ENCODE results near the gene IFT88. TPM values are rescaled to one million over a fixed set of nuclear protein-coding genes. Genes with fewer than 3 reads are reported as not detected.

The IFT88 gene
- total RNA-seq, 1 experiment from 2014 or later = 12.3 TPM

DNA sequence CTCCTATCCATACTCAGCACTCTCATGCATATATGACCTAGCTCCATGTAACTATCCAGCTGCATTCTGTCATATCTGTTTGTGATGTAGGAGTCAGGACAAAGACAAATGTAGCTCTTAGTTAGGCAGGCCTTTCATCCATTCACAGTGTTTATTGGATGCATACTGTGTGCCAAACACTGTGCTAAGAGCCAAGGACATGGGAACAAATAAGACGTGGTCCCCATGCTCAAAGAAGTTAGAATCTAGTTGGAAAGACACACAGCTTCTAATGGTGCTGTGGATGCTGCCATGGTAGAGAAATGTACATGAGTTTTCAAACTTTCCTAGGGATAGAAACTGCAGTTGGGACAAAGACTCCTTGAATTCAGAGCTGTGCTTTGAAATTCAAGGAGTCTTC is 104.8 kb downstream of the IFT88 start:
- TF ChIP-seq, protein P1, sequence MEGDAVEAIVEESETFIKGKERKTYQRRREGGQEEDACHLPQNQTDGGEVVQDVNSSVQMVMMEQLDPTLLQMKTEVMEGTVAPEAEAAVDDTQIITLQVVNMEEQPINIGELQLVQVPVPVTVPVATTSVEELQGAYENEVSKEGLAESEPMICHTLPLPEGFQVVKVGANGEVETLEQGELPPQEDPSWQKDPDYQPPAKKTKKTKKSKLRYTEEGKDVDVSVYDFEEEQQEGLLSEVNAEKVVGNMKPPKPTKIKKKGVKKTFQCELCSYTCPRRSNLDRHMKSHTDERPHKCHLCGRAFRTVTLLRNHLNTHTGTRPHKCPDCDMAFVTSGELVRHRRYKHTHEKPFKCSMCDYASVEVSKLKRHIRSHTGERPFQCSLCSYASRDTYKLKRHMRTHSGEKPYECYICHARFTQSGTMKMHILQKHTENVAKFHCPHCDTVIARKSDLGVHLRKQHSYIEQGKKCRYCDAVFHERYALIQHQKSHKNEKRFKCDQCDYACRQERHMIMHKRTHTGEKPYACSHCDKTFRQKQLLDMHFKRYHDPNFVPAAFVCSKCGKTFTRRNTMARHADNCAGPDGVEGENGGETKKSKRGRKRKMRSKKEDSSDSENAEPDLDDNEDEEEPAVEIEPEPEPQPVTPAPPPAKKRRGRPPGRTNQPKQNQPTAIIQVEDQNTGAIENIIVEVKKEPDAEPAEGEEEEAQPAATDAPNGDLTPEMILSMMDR (IDR thresholded peaks at IDR 0.05) = no peak
- Histone ChIP-seq H3K4me1 (ENCODE audit: control insufficient read depth, insufficient read depth, low read length) (no peaks in the 10 kb centered on the region), H3K27me3 (ENCODE audit: control insufficient read depth, insufficient read depth, low read length) (no peaks in the 10 kb centered on the region), H3K27ac (ENCODE audit: low read length) (no peak overlapping the region), H3K9me3 (ENCODE audit: control insufficient read depth, insufficient read depth, low read depth, low read length) (no peaks in the 10 kb centered on the region), H3K4me3 (ENCODE audit: low read depth in 2 of 2, low read length in 2 of 2) (no peak overlapping the region), H3K36me3 (ENCODE audit: control insufficient read depth, insufficient read depth, low read length) (no peaks in the 10 kb centered on the region)
- intact Hi-C loops (cut with micrococcal nuclease; ENCODE audit: unreplicated experiment) (no loop called here), in situ Hi-C loops (cut with HindIII; ENCODE audit: low pct_unique_long_range_greater_than_20kb, low sequenced_read_pairs) (no loop called here)
- CTCF ChIA-PET = no interaction called here
- POLR2A ChIA-PET = no interaction called here
- DNase-seq (ENCODE audit: low read depth, low spot score) (no peak), ATAC-seq (no peak)
- no TSS peak for BruUV-seq (replicated peaks)

DNA sequence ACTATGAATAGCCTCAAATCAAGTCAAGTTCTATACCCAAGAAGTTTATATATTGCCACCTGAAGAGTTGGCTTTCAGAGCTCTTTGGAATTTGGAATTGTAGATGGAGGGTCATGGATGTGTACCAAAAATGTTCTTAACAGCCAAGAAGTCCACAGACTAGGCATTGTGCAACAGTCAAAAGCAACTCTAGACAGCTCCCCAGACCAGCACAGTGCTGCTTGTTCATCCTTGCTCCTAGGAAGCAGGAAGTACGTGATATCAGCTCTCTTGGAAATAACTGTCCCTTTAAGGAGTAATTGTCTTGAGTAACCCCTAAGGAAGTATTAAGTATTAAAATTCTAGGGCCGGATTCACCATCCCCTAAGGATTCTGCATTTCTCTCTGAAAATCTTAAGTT is 105.8 kb downstream of the IFT88 start:
- POLR2A ChIA-PET = no interaction called here
- BruUV-seq (replicated peaks) = no TSS peak
- DNase-seq (ENCODE audit: low read depth, low spot score) (no peak), ATAC-seq (no peak)
- Histone ChIP-seq H3K9me3 (ENCODE audit: control insufficient read depth, insufficient read depth, low read depth, low read length) (no peaks in the 10 kb centered on the region), H3K36me3 (ENCODE audit: control insufficient read depth, insufficient read depth, low read length) (no peaks in the 10 kb centered on the region), H3K4me1 (ENCODE audit: control insufficient read depth, insufficient read depth, low read length) (no peaks in the 10 kb centered on the region), H3K4me3 (ENCODE audit: low read depth in 2 of 2, low read length in 2 of 2) (no peak overlapping the region), H3K27ac (ENCODE audit: low read length) (no peak overlapping the region), H3K27me3 (ENCODE audit: control insufficient read depth, insufficient read depth, low read length) (no peaks in the 10 kb centered on the region)
- no peak for TF ChIP-seq TCF7L2 (IDR thresholded peaks at IDR 0.05; ENCODE audit: low read depth, low read length)
- TF ChIP-seq SIN3A (IDR thresholded peaks at IDR 0.05; ENCODE audit: borderline replicate concordance, insufficient read depth, low read depth, low read length) = no peak
- TF ChIP-seq, protein P1 (IDR thresholded peaks at IDR 0.05) = no peak
- TF ChIP-seq, protein P2, sequence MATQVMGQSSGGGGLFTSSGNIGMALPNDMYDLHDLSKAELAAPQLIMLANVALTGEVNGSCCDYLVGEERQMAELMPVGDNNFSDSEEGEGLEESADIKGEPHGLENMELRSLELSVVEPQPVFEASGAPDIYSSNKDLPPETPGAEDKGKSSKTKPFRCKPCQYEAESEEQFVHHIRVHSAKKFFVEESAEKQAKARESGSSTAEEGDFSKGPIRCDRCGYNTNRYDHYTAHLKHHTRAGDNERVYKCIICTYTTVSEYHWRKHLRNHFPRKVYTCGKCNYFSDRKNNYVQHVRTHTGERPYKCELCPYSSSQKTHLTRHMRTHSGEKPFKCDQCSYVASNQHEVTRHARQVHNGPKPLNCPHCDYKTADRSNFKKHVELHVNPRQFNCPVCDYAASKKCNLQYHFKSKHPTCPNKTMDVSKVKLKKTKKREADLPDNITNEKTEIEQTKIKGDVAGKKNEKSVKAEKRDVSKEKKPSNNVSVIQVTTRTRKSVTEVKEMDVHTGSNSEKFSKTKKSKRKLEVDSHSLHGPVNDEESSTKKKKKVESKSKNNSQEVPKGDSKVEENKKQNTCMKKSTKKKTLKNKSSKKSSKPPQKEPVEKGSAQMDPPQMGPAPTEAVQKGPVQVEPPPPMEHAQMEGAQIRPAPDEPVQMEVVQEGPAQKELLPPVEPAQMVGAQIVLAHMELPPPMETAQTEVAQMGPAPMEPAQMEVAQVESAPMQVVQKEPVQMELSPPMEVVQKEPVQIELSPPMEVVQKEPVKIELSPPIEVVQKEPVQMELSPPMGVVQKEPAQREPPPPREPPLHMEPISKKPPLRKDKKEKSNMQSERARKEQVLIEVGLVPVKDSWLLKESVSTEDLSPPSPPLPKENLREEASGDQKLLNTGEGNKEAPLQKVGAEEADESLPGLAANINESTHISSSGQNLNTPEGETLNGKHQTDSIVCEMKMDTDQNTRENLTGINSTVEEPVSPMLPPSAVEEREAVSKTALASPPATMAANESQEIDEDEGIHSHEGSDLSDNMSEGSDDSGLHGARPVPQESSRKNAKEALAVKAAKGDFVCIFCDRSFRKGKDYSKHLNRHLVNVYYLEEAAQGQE (IDR thresholded peaks at IDR 0.05; ENCODE audit: insufficient read depth in 1 of 2, low read depth in 2 of 2, low read length in 1 of 2) = no peak
- no peak for TF ChIP-seq POLR2AphosphoS5 (IDR thresholded peaks at IDR 0.05; ENCODE audit: low read depth, low read length)
- in situ Hi-C loops (cut with HindIII; ENCODE audit: low pct_unique_long_range_greater_than_20kb, low sequenced_read_pairs) (no loop called here), intact Hi-C loops (cut with micrococcal nuclease; ENCODE audit: unreplicated experiment) (no loop called here)
- CTCF ChIA-PET = no interaction called here

DNA sequence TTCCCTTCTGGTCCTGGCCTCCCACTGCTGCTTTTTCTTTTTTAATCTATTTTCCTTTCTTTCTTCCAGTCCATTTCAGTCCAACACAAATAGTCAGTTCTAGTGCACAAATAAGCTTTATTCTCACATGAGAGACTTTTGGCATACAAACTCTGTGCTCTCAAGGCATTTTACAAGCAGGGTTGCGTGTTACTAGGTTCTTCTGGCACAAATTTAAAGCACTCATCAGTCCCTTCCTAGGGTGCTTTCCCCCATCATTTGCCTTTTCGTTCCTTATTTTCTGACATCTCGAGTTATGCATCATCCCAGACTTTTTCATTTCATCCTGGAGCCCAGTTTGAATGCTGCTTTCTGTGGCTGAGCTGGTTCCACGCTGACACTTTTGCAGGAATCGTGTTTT is 106.8 kb downstream of the IFT88 start:
- no peak overlapping the region for H3K27ac ChIP-seq (ENCODE audit: low read length)
- H3K27me3 ChIP-seq (ENCODE audit: control insufficient read depth, insufficient read depth, low read length) = no peaks in the 10 kb centered on the region
- ChIA-PET CTCF (no interaction called here), POLR2A (no interaction called here)
- no peak for ATAC-seq
- no peak overlapping the region for H3K4me3 ChIP-seq (ENCODE audit: low read depth in 2 of 2, low read length in 2 of 2)
- BruUV-seq (replicated peaks) = no TSS peak
- no peak for DNase-seq (ENCODE audit: low read depth, low spot score)
- intact Hi-C loops (cut with micrococcal nuclease; ENCODE audit: unreplicated experiment) = no loop called here
- no peaks in the 10 kb centered on the region for H3K4me1 ChIP-seq (ENCODE audit: control insufficient read depth, insufficient read depth, low read length)
- in situ Hi-C loops (cut with HindIII; ENCODE audit: low pct_unique_long_range_greater_than_20kb, low sequenced_read_pairs) = no loop called here
- TF ChIP-seq, protein P2 (IDR thresholded peaks at IDR 0.05; ENCODE audit: insufficient read depth in 1 of 2, low read depth in 2 of 2, low read length in 1 of 2) = no peak
- TF ChIP-seq, protein P1 (IDR thresholded peaks at IDR 0.05) = no peak
- H3K9me3 ChIP-seq (ENCODE audit: control insufficient read depth, insufficient read depth, low read depth, low read length) = no peaks in the 10 kb centered on the region
- no peaks in the 10 kb centered on the region for H3K36me3 ChIP-seq (ENCODE audit: control insufficient read depth, insufficient read depth, low read length)

Data from Panc1 (cell line).